Fibroblast of skin of left quadriceps (primary cell): ENCODE data around the gene RPGRIP1L.
A peak's percentile ranks its signal among the peaks of the same experiment; 100 is the strongest.

Experiments used
- DNase-seq, 2 experiments: peaks; one replicate each; pipeline ENCODE4 v3.0.0-alpha.2; 2013; ENCODE audit warnings: low read depth in 2 of 2

Gene RPGRIP1L

GRCh38 chr16:53600616-53601015 is 103.0 kb downstream of the RPGRIP1L start:
- no peak for DNase-seq

GRCh38 chr16:53600126-53600525 is 103.5 kb downstream of the RPGRIP1L start:
- peak; percentile 68 to 75 for DNase-seq

GRCh38 chr16:53599548-53599947 is 104.1 kb downstream of the RPGRIP1L start:
- DNase-seq = no peak

- DNase-seq = peak; percentile 44 to 53
These were observed 105.0 kb downstream of the RPGRIP1L start for GRCh38 chr16:53598511-53599275.

GRCh38 chr16:53597776-53598175 is 105.9 kb downstream of the RPGRIP1L start:
- no peak for DNase-seq

- no peak for DNase-seq
These were observed 115.5 kb downstream of the RPGRIP1L start for GRCh38 chr16:53588081-53588648.

GRCh38 chr16:53583401-53583800 is 120.3 kb downstream of the RPGRIP1L start:
- DNase-seq = peak; percentile 79 to 81

GRCh38 chr16:53581784-53582183 is 121.9 kb downstream of the RPGRIP1L start:
- DNase-seq = no peak

GRCh38 chr16:53580038-53580802 is 123.4 kb downstream of the RPGRIP1L start:
- DNase-seq = no peak

- DNase-seq = no peak
These were observed 126.8 kb downstream of the RPGRIP1L start for GRCh38 chr16:53576904-53577303.

- DNase-seq = no peak
These were observed 127.4 kb downstream of the RPGRIP1L start for GRCh38 chr16:53576210-53576609.

- no peak for DNase-seq
These were observed 131.9 kb downstream of the RPGRIP1L start for GRCh38 chr16:53571763-53572162.

- no peak for DNase-seq
These were observed 137.0 kb downstream of the RPGRIP1L start for GRCh38 chr16:53566552-53567245.

- DNase-seq = no peak
These were observed 138.3 kb downstream of the RPGRIP1L start for GRCh38 chr16:53565296-53565863.

GRCh38 chr16:53563426-53563825 is 140.2 kb downstream of the RPGRIP1L start:
- DNase-seq = no peak

- no peak for DNase-seq
These were observed 142.4 kb downstream of the RPGRIP1L start for GRCh38 chr16:53561101-53561888.

- no peak for DNase-seq
These were observed 144.2 kb downstream of the RPGRIP1L start for GRCh38 chr16:53559270-53559951.

- no peak for DNase-seq
These were observed 144.9 kb downstream of the RPGRIP1L start for GRCh38 chr16:53558710-53559109.

- no peak for DNase-seq
These were observed 147.1 kb downstream of the RPGRIP1L start for GRCh38 chr16:53556521-53556920.

GRCh38 chr16:53549970-53550690 is 153.5 kb downstream of the RPGRIP1L start:
- DNase-seq = peak; percentile 85 to 87
